Measurements from ENCODE around the gene BCAS3. TPM values are rescaled to one million over a fixed set of nuclear protein-coding genes. Genes with fewer than 3 reads are reported as not detected.
"Not testable (repeated sequence)": the region's sequence is repeated elsewhere in the genome, so short reads cannot be mapped to it uniquely, and the experiment has no call there.

BCAS3 gene
- polyA plus RNA-seq, 1 donor from 2014 or later = 21.6 TPM

GRCh38 chr17:60864708-60865005, 187.0 kb downstream of the BCAS3 start:
- Histone ChIP-seq H3K36me3 (ENCODE audit: insufficient read depth, low read length) (no peaks in the 10 kb centered on the region), H4K20me1 (ENCODE audit: insufficient read depth) (no peaks in the 10 kb centered on the region), H3K9me3 (ENCODE audit: low read length) (no peaks in the 10 kb centered on the region), H3K27me3 (ENCODE audit: insufficient read depth, low read depth, low read length) (no peaks in the 10 kb centered on the region), H2AFZ (ENCODE audit: low read depth, low read length) (no peak overlapping the region), H3K9ac (ENCODE audit: low read length) (no peak overlapping the region), H3K9me2 (ENCODE audit: insufficient read depth, low read length) (no peaks in the 10 kb centered on the region), H3K79me2 (replicated peaks; ENCODE audit: insufficient read depth, low read length) (no peaks in the 10 kb centered on the region), H3K27ac (ENCODE audit: low read length) (no peak overlapping the region), H3K4me3 (ENCODE audit: low read length) (no peak overlapping the region), H3F3A (ENCODE audit: insufficient read depth, low read length, poor library complexity, severe bottlenecking) (no peaks in the 10 kb centered on the region), H3K4me2 (ENCODE audit: low read length) (no peak overlapping the region)
- TF ChIP-seq SMC3 (conservative IDR thresholded peaks at IDR 0.05; ENCODE audit: poor library complexity) (no peak), EZH2 (IDR thresholded peaks at IDR 0.05; ENCODE audit: borderline replicate concordance, insufficient read depth, low read length, poor library complexity, severe bottlenecking) (no peak), MXI1 (conservative IDR thresholded peaks at IDR 0.05; ENCODE audit: poor library complexity, severe bottlenecking) (no peak), EP300 (conservative IDR thresholded peaks at IDR 0.05; ENCODE audit: poor library complexity, severe bottlenecking) (no peak), RAD21 (conservative IDR thresholded peaks at IDR 0.05) (no peak), POLR2AphosphoS5 (IDR thresholded peaks at IDR 0.05) (no peak), TAF1 (IDR thresholded peaks at IDR 0.05; ENCODE audit: low read depth) (no peak), CTCF (IDR thresholded peaks at IDR 0.05; ENCODE audit: poor library complexity, severe bottlenecking) (no peak)
- TF ChIP-seq, protein P1, sequence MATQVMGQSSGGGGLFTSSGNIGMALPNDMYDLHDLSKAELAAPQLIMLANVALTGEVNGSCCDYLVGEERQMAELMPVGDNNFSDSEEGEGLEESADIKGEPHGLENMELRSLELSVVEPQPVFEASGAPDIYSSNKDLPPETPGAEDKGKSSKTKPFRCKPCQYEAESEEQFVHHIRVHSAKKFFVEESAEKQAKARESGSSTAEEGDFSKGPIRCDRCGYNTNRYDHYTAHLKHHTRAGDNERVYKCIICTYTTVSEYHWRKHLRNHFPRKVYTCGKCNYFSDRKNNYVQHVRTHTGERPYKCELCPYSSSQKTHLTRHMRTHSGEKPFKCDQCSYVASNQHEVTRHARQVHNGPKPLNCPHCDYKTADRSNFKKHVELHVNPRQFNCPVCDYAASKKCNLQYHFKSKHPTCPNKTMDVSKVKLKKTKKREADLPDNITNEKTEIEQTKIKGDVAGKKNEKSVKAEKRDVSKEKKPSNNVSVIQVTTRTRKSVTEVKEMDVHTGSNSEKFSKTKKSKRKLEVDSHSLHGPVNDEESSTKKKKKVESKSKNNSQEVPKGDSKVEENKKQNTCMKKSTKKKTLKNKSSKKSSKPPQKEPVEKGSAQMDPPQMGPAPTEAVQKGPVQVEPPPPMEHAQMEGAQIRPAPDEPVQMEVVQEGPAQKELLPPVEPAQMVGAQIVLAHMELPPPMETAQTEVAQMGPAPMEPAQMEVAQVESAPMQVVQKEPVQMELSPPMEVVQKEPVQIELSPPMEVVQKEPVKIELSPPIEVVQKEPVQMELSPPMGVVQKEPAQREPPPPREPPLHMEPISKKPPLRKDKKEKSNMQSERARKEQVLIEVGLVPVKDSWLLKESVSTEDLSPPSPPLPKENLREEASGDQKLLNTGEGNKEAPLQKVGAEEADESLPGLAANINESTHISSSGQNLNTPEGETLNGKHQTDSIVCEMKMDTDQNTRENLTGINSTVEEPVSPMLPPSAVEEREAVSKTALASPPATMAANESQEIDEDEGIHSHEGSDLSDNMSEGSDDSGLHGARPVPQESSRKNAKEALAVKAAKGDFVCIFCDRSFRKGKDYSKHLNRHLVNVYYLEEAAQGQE (IDR thresholded peaks at IDR 0.05; ENCODE audit: borderline replicate concordance) = no peak

GRCh38 chr17:60874772-60875171, 197.1 kb downstream of the BCAS3 start:
- Histone ChIP-seq H3K27ac (ENCODE audit: low read length) (no peak overlapping the region), H3K4me2 (ENCODE audit: low read length) (no peak overlapping the region), H3K9ac (ENCODE audit: low read length) (no peak overlapping the region), H3K4me3 (ENCODE audit: low read length) (no peak overlapping the region), H3K36me3 (ENCODE audit: insufficient read depth, low read length) (no peaks in the 10 kb centered on the region), H4K20me1 (ENCODE audit: insufficient read depth) (no peaks in the 10 kb centered on the region), H3K27me3 (ENCODE audit: insufficient read depth, low read depth, low read length) (no peaks in the 10 kb centered on the region), H3K9me3 (ENCODE audit: low read length) (no peaks in the 10 kb centered on the region), H2AFZ (ENCODE audit: low read depth, low read length) (no peak overlapping the region), H3K9me2 (ENCODE audit: insufficient read depth, low read length) (no peaks in the 10 kb centered on the region), H3F3A (ENCODE audit: insufficient read depth, low read length, poor library complexity, severe bottlenecking) (no peaks in the 10 kb centered on the region), H3K79me2 (replicated peaks; ENCODE audit: insufficient read depth, low read length) (no peaks in the 10 kb centered on the region)
- TF ChIP-seq MXI1 (conservative IDR thresholded peaks at IDR 0.05; ENCODE audit: poor library complexity, severe bottlenecking) = no peak
- no peak for TF ChIP-seq EZH2 (IDR thresholded peaks at IDR 0.05; ENCODE audit: borderline replicate concordance, insufficient read depth, low read length, poor library complexity, severe bottlenecking)
- no peak for TF ChIP-seq POLR2AphosphoS5 (IDR thresholded peaks at IDR 0.05)
- TF ChIP-seq, protein P1 (IDR thresholded peaks at IDR 0.05; ENCODE audit: borderline replicate concordance) = no peak
- no peak for TF ChIP-seq RAD21 (conservative IDR thresholded peaks at IDR 0.05)

- not testable (repeated sequence) for H3K27me3 ChIP-seq (ENCODE audit: insufficient read depth, low read depth, low read length); H3K4me2 ChIP-seq (ENCODE audit: low read length); H3K9ac ChIP-seq (ENCODE audit: low read length); H3K36me3 ChIP-seq (ENCODE audit: insufficient read depth, low read length); H4K20me1 ChIP-seq (ENCODE audit: insufficient read depth); H3K79me2 ChIP-seq (replicated peaks; ENCODE audit: insufficient read depth, low read length); H3K27ac ChIP-seq (ENCODE audit: low read length); H2AFZ ChIP-seq (ENCODE audit: low read depth, low read length); H3K9me3 ChIP-seq (ENCODE audit: low read length); H3K4me3 ChIP-seq (ENCODE audit: low read length); H3K9me2 ChIP-seq (ENCODE audit: insufficient read depth, low read length); H3F3A ChIP-seq (ENCODE audit: insufficient read depth, low read length, poor library complexity, severe bottlenecking)
These were observed 209.3 kb downstream of the BCAS3 start for GRCh38 chr17:60886731-60887613.
